ENCODE data around the gene IFNA13.

DNA sequence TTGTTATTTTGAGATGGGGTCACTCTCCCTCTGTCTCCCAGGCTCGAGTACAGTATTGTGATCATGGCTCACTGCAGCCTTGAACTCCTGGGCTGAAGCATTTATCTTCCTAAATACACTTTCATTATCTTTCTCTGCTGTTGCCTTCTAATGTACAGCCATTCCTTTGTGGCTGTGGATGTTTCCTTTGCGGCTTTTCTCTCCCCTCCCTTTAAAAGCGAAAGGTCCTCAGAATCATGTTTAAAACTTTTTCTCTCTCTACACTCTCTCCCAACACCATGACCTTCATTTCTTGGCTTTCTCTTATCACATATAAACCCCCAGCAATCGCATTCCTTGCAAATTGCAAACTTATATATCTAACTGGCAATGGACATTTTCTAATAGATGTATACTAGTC is 15.8 kb upstream of the IFNA13 start:
- TF ChIP-seq CTCF (IDR thresholded peaks at IDR 0.05) (no peak), POLR2AphosphoS5 (IDR thresholded peaks at IDR 0.05) (no peak)
